HG02588 (cell line): Measurements from ENCODE around the gene ATAD2B.
"Not testable (repeated sequence)": the region's sequence is repeated elsewhere in the genome, so short reads cannot be mapped to it uniquely, and the experiment has no call there.

Experiments used
- ATAC-seq: cut with Tn5 transposase; IDR thresholded peaks from one replicate; pipeline ENCODE4 v1.9.1; 2021; ENCODE audit warnings: mild to moderate bottlenecking, moderate library complexity; ENCODE audit not compliant: unreplicated experiment

ATAD2B gene

GRCh38 chr2:23794234-23794633 is 132.7 kb downstream of the ATAD2B start:
- no peak for ATAC-seq

- no peak for ATAC-seq
These were observed 133.4 kb downstream of the ATAD2B start for GRCh38 chr2:23793476-23793875.

- ATAC-seq = no peak
These were observed 135.9 kb downstream of the ATAD2B start for GRCh38 chr2:23791030-23791429.

- ATAC-seq = no peak
These were observed 137.9 kb downstream of the ATAD2B start for GRCh38 chr2:23789012-23789411.

GRCh38 chr2:23788100-23788499 is 138.8 kb downstream of the ATAD2B start:
- ATAC-seq = no peak

- no peak for ATAC-seq
These were observed 142.0 kb downstream of the ATAD2B start for GRCh38 chr2:23784971-23785370.

GRCh38 chr2:23782646-23783045 is 144.3 kb downstream of the ATAD2B start:
- ATAC-seq = no peak

- ATAC-seq = no peak
These were observed 144.8 kb downstream of the ATAD2B start for GRCh38 chr2:23782126-23782525.

GRCh38 chr2:23780465-23780864 is 146.5 kb downstream of the ATAD2B start:
- ATAC-seq = not testable (repeated sequence)

GRCh38 chr2:23777826-23778225 is 149.1 kb downstream of the ATAD2B start:
- ATAC-seq = no peak

GRCh38 chr2:23776021-23776420 is 150.9 kb downstream of the ATAD2B start:
- no peak for ATAC-seq

GRCh38 chr2:23772684-23773083 is 154.2 kb downstream of the ATAD2B start:
- no peak for ATAC-seq

- no peak for ATAC-seq
These were observed 154.9 kb downstream of the ATAD2B start for GRCh38 chr2:23772056-23772455.

GRCh38 chr2:23769364-23769763 is 157.6 kb downstream of the ATAD2B start:
- no peak for ATAC-seq

- ATAC-seq = no peak
These were observed 158.9 kb downstream of the ATAD2B start for GRCh38 chr2:23767876-23768621.

- no peak for ATAC-seq
These were observed 164.8 kb downstream of the ATAD2B start for GRCh38 chr2:23762141-23762540.

GRCh38 chr2:23761638-23762037 is 165.3 kb downstream of the ATAD2B start:
- no peak for ATAC-seq

GRCh38 chr2:23760736-23761135 is 166.2 kb downstream of the ATAD2B start:
- ATAC-seq = no peak

- no peak for ATAC-seq
These were observed 169.1 kb downstream of the ATAD2B start for GRCh38 chr2:23757686-23758433.

GRCh38 chr2:23756593-23757292 is 170.2 kb downstream of the ATAD2B start:
- no peak for ATAC-seq

GRCh38 chr2:23754970-23755369 is 172.0 kb downstream of the ATAD2B start:
- ATAC-seq = no peak
